HEK293 (cell line): ENCODE measurements around the gene ARHGAP26.

ENCODE experiments used
- CTCF ChIA-PET: fragments of 350-600 bp; formaldehyde crosslinking; extraction: SDS; loops from one replicate; lab custom pipeline; 2021; ENCODE audit warnings: antibody characterized with exemption; lab: Yijun Ruan, JAX
- POLR2A ChIA-PET: fragments of 300-600 bp; formaldehyde crosslinking; extraction: SDS; loops from one replicate; lab custom pipeline; 2020; ENCODE audit warnings: antibody characterized with exemption, inconsistent platforms; lab: Yijun Ruan, JAX
- H3K27ac ChIP-seq: fragments of 200-500 bp; sonication (Bioruptor generic); 2 replicates; pipeline ENCODE4 v1.5.1; 2014; ENCODE audit warnings: low read depth, low read length, control low read depth, inconsistent platforms; ENCODE audit errors: extremely low read depth
- H3K36me3 ChIP-seq, 2 experiments: fragments of 200-500 bp in 1 of 2; sonication (Bioruptor generic) in 1 of 2; 1 replicate in 1 of 2; 2 replicates in 1 of 2; pipeline ENCODE4 v1.5.1; 2014 to 2017; ENCODE audit warnings: inconsistent platforms in 2 of 2, low read length in 2 of 2; ENCODE audit not compliant: control insufficient read depth in 2 of 2, insufficient read depth in 1 of 2
- H3K4me1 ChIP-seq: fragments of 200-500 bp; sonication (Bioruptor generic); 2 replicates; pipeline ENCODE4 v1.5.1; 2014; ENCODE audit warnings: mild to moderate bottlenecking, low read length, inconsistent platforms; ENCODE audit not compliant: control insufficient read depth, insufficient read depth
- H3K4me3 ChIP-seq: 2 replicates; pipeline ENCODE4 v1.5.1; 2011; ENCODE audit warnings: low read depth, mild to moderate bottlenecking, control low read depth, low read length, moderate library complexity
- H3K9me3 ChIP-seq: fragments of 200-500 bp; sonication (Bioruptor generic); 2 replicates; pipeline ENCODE4 v1.5.1; 2014; ENCODE audit warnings: low read depth, low read length, inconsistent platforms; ENCODE audit not compliant: control insufficient read depth, insufficient read depth
- HOXC10 ChIP-seq: sonication (generic); formaldehyde crosslinking; IDR thresholded peaks from 2 replicates; pipeline ENCODE4 v1.8.1; 2023; ENCODE audit warnings: mild to moderate bottlenecking, missing genetic modification reagents
- SP3 ChIP-seq: fragments of 450-650 bp; formaldehyde crosslinking; IDR thresholded peaks from 2 replicates; pipeline ENCODE4 v1.5.1; 2016; ENCODE audit warnings: missing biosample characterization, missing genetic modification characterization
- SP7 ChIP-seq: fragments of 450-650 bp; formaldehyde crosslinking; IDR thresholded peaks from 2 replicates; pipeline ENCODE4 v1.5.1; 2016; ENCODE audit warnings: missing biosample characterization, missing genetic modification characterization
- YY1 ChIP-seq: fragments of 450-650 bp; formaldehyde crosslinking; IDR thresholded peaks from 2 replicates; pipeline ENCODE4 v1.5.1; 2018; ENCODE audit warnings: missing biosample characterization, missing genetic modification characterization
- ZFHX2 ChIP-seq: fragments of 450-650 bp; formaldehyde crosslinking; conservative IDR thresholded peaks from 2 replicates; pipeline ENCODE4 v1.5.1; 2016; ENCODE audit warnings: missing biosample characterization, missing genetic modification characterization
- ZNF146 ChIP-seq: fragments of 450-650 bp; formaldehyde crosslinking; IDR thresholded peaks from 2 replicates; pipeline ENCODE4 v1.5.1; 2016; ENCODE audit warnings: missing biosample characterization, missing genetic modification characterization
- ZNF214 ChIP-seq: fragments of 450-650 bp; formaldehyde crosslinking; IDR thresholded peaks from 2 replicates; pipeline ENCODE4 v1.5.1; 2017; ENCODE audit warnings: missing biosample characterization, mild to moderate bottlenecking, missing genetic modification characterization, borderline replicate concordance
- ZNF37A ChIP-seq: fragments of 450-650 bp; IDR thresholded peaks from 2 replicates; pipeline ENCODE4 v1.5.1; 2018; ENCODE audit warnings: missing biosample characterization, missing genetic modification characterization
- ZNF391 ChIP-seq: fragments of 450-650 bp; formaldehyde crosslinking; IDR thresholded peaks from 2 replicates; pipeline ENCODE4 v1.5.1; 2016; ENCODE audit warnings: low read depth, missing biosample characterization, missing genetic modification characterization, borderline replicate concordance
- ZNF398 ChIP-seq: fragments of 450-650 bp; formaldehyde crosslinking; IDR thresholded peaks from 2 replicates; pipeline ENCODE4 v1.5.1; 2017; ENCODE audit warnings: missing biosample characterization, missing genetic modification characterization
- ZNF426 ChIP-seq: fragments of 450-650 bp; formaldehyde crosslinking; IDR thresholded peaks from 2 replicates; pipeline ENCODE4 v1.5.1; 2017; ENCODE audit warnings: missing biosample characterization, missing genetic modification characterization, mild to moderate bottlenecking, inconsistent platforms, moderate library complexity
- ZNF521 ChIP-seq: fragments of 450-650 bp; formaldehyde crosslinking; IDR thresholded peaks from 2 replicates; pipeline ENCODE4 v1.5.1; 2017; ENCODE audit warnings: missing biosample characterization, mild to moderate bottlenecking, missing genetic modification characterization
- ZNF548 ChIP-seq: fragments of 450-650 bp; formaldehyde crosslinking; IDR thresholded peaks from 2 replicates; pipeline ENCODE4 v1.5.1; 2016; ENCODE audit warnings: missing biosample characterization, missing genetic modification characterization
- ZNF558 ChIP-seq: fragments of 450-650 bp; formaldehyde crosslinking; IDR thresholded peaks from 2 replicates; pipeline ENCODE4 v1.5.1; 2016; ENCODE audit warnings: missing biosample characterization, missing genetic modification characterization
- ZNF560 ChIP-seq: fragments of 450-650 bp; formaldehyde crosslinking; IDR thresholded peaks from 2 replicates; pipeline ENCODE4 v1.5.1; 2017; ENCODE audit warnings: missing biosample characterization, missing genetic modification characterization, borderline replicate concordance
- ZNF701 ChIP-seq: fragments of 450-650 bp; formaldehyde crosslinking; IDR thresholded peaks from 2 replicates; pipeline ENCODE4 v1.5.1; 2016; ENCODE audit warnings: missing biosample characterization, missing genetic modification characterization
- ZNF747 ChIP-seq: fragments of 450-650 bp; formaldehyde crosslinking; IDR thresholded peaks from 2 replicates; pipeline ENCODE4 v1.5.1; 2016; ENCODE audit warnings: missing biosample characterization, missing genetic modification characterization
- ZNF768 ChIP-seq: fragments of 450-650 bp; formaldehyde crosslinking; IDR thresholded peaks from 2 replicates; pipeline ENCODE4 v1.5.1; 2018; ENCODE audit warnings: missing biosample characterization, mild to moderate bottlenecking, missing genetic modification characterization
- ZSCAN18 ChIP-seq: fragments of 450-650 bp; formaldehyde crosslinking; IDR thresholded peaks from 2 replicates; pipeline ENCODE4 v1.5.1; 2016; ENCODE audit warnings: missing biosample characterization, missing genetic modification characterization
- ZSCAN30 ChIP-seq: fragments of 450-650 bp; IDR thresholded peaks from 2 replicates; pipeline ENCODE4 v1.5.1; 2018; ENCODE audit warnings: missing biosample characterization, mild to moderate bottlenecking, missing genetic modification characterization, moderate library complexity
- TF ChIP-seq, protein P1 (sequence below): fragments of 450-650 bp; formaldehyde crosslinking; IDR thresholded peaks from 2 replicates; pipeline ENCODE4 v1.5.1; 2017; ENCODE audit warnings: missing biosample characterization, missing genetic modification characterization
- TF ChIP-seq, protein P2 (sequence below): fragments of 450-650 bp; formaldehyde crosslinking; IDR thresholded peaks from 2 replicates; pipeline ENCODE4 v1.5.1; 2016; ENCODE audit warnings: missing biosample characterization, missing genetic modification characterization
- TF ChIP-seq, protein P3 (sequence below): IDR thresholded peaks from 2 replicates; pipeline ENCODE4 v1.6.1; 2011; ENCODE audit warnings: mild to moderate bottlenecking, low read depth, low read length, borderline replicate concordance

Gene ARHGAP26

DNA sequence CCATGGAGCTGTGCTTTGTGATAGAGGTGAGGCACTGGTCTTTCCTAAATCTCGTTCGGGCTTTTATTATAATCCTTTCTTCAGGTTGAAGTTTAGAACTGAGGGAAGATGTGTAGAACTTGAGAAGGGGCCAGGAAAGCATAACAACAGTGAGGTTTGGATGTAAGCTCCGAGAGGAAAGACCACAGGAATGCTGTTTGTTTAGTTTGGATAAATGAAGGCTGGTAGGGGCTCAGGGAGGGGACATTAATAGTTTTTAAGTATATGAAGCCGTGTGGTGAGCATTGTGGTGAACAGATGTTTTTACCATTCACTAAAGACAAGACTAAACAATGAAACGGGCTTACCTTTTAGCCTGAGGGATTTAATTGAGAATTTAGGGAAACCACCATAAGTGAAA, 130.8 kb downstream of the ARHGAP26 start (continued):
- no peak for TF ChIP-seq ZNF558 (tag by site-specific recombination)
- TF ChIP-seq ZNF37A (tag by site-specific recombination): no peak
- TF ChIP-seq ZNF426 (tag by site-specific recombination): no peak
- TF ChIP-seq ZSCAN18 (tag by site-specific recombination): no peak
- TF ChIP-seq, protein P1, sequence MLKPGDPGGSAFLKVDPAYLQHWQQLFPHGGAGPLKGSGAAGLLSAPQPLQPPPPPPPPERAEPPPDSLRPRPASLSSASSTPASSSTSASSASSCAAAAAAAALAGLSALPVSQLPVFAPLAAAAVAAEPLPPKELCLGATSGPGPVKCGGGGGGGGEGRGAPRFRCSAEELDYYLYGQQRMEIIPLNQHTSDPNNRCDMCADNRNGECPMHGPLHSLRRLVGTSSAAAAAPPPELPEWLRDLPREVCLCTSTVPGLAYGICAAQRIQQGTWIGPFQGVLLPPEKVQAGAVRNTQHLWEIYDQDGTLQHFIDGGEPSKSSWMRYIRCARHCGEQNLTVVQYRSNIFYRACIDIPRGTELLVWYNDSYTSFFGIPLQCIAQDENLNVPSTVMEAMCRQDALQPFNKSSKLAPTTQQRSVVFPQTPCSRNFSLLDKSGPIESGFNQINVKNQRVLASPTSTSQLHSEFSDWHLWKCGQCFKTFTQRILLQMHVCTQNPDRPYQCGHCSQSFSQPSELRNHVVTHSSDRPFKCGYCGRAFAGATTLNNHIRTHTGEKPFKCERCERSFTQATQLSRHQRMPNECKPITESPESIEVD: no peak
- TF ChIP-seq ZNF391 (tag by site-specific recombination): no peak

- H3K4me1 ChIP-seq: 0 out of 2 replicates have a peak, but pooled peaks cover 4% of the 10 kb centered on the region
- peaks cover 0 to 6% of the 10 kb centered on the region in 2 experiments; a peak in 2 of 3 replicates for H3K36me3 ChIP-seq
- no peaks in the 10 kb centered on the region for H3K9me3 ChIP-seq
- no peak overlapping the region for H3K4me3 ChIP-seq
- H3K27ac ChIP-seq: no peak overlapping the region
- POLR2A ChIA-PET: no interaction called here
- CTCF ChIA-PET: interaction anchor here (0.6 to 1.8 kb wide), 4 partner anchors 12 to 203 kb away, joined by 3 to 5 read pairs (median 4); no protein-coding TSS in a partner anchor
- TF ChIP-seq SP3 (tag by site-specific recombination) (no peak), ZNF768 (tag by site-specific recombination) (peak; percentile 69; the same call in 1 of the 2 replicates)
- TF ChIP-seq, all 188 proteins: peak for 1
Measured at GRCh38 chr5:142901476-142902185, 131.5 kb downstream of the ARHGAP26 start.

DNA sequence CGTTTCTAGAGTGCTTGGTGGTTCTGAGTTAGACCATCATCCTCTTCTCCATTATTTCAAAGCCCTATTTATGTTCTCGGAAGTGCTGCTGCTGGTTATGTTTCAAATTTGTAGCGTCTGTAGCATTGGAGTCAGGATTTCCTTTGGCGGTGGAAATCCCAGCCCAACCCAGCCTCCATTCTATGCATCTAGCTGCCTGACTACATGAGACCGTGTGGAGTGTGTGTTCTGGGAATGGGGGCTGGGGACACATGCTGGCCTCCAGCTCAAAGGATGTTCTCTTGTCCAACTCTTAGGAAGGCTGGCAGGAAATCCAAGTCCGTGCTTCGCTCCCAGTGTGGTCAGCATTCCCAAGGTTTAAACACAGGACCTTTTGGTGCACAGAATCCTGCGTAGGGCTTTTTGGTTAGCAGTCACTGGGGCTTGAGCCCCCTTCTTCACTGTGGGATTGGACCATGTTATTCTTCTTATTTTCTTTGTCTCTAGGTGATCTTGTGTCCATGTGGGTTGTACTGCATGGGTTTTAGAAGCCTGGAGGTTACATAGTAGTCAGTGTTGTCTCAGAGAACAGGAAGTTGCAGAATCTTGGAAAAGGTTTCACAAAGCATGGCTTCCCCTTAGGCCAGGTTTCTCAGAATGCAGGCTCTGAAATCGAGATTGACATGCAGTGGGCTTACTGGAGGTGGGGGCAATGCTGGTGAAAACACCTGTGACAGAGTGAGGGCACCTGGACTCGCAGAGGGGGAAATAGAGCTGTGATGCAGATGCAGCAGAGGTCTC, 132.2 kb downstream of the ARHGAP26 start:
- POLR2A ChIA-PET: no interaction called here
- Histone ChIP-seq H3K4me3 (no peak overlapping the region), H3K27ac (no peak overlapping the region), H3K36me3 (peaks cover 0 to 6% of the 10 kb centered on the region in 2 experiments; a peak in 2 of 3 replicates), H3K4me1 (0 out of 2 replicates have a peak, but pooled peaks cover 4% of the 10 kb centered on the region), H3K9me3 (no peaks in the 10 kb centered on the region)
- CTCF ChIA-PET: interaction anchor here (0.6 to 1.8 kb wide), 3 partner anchors 11 to 189 kb away, joined by 3 to 5 read pairs (median 4); no protein-coding TSS in a partner anchor
- no peak for TF ChIP-seq ZNF701 (tag by site-specific recombination)
- TF ChIP-seq YY1 (tag by site-specific recombination): no peak
- TF ChIP-seq ZNF558 (tag by site-specific recombination): no peak
- TF ChIP-seq ZNF398 (tag by site-specific recombination): no peak
- TF ChIP-seq ZNF560 (tag by site-specific recombination): no peak
- TF ChIP-seq ZNF747: no peak
- TF ChIP-seq HOXC10 (CRISPR knock-in tag): no peak
- TF ChIP-seq ZNF548 (tag by site-specific recombination): no peak
- no peak for TF ChIP-seq ZNF521
- TF ChIP-seq SP7 (tag by site-specific recombination): no peak
- TF ChIP-seq ZNF146 (tag by site-specific recombination): no peak
- TF ChIP-seq, protein P2, sequence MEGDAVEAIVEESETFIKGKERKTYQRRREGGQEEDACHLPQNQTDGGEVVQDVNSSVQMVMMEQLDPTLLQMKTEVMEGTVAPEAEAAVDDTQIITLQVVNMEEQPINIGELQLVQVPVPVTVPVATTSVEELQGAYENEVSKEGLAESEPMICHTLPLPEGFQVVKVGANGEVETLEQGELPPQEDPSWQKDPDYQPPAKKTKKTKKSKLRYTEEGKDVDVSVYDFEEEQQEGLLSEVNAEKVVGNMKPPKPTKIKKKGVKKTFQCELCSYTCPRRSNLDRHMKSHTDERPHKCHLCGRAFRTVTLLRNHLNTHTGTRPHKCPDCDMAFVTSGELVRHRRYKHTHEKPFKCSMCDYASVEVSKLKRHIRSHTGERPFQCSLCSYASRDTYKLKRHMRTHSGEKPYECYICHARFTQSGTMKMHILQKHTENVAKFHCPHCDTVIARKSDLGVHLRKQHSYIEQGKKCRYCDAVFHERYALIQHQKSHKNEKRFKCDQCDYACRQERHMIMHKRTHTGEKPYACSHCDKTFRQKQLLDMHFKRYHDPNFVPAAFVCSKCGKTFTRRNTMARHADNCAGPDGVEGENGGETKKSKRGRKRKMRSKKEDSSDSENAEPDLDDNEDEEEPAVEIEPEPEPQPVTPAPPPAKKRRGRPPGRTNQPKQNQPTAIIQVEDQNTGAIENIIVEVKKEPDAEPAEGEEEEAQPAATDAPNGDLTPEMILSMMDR: no peak
- TF ChIP-seq ZNF214: no peak
- TF ChIP-seq ZSCAN30 (tag by site-specific recombination): no peak
- TF ChIP-seq, protein P3, sequence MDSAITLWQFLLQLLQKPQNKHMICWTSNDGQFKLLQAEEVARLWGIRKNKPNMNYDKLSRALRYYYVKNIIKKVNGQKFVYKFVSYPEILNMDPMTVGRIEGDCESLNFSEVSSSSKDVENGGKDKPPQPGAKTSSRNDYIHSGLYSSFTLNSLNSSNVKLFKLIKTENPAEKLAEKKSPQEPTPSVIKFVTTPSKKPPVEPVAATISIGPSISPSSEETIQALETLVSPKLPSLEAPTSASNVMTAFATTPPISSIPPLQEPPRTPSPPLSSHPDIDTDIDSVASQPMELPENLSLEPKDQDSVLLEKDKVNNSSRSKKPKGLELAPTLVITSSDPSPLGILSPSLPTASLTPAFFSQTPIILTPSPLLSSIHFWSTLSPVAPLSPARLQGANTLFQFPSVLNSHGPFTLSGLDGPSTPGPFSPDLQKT: no peak
- TF ChIP-seq ZFHX2: no peak
